PC-3 (cell line): ENCODE data around the gene ARFGAP1. TPM values are rescaled to one million over a fixed set of nuclear protein-coding genes. Genes with fewer than 3 reads are reported as not detected.

Source experiments
- ATAC-seq: fragments of 200-7000 bp; cut with Tn5 transposase; 2 replicates; pipeline ENCODE4 v1.9.1; 2020; ENCODE audit warnings: mild to moderate bottlenecking, moderate library complexity
- BruUV-seq: library from RNA; stranded (reverse); fragments of 400-500 nt; replicated peaks from 2 replicates; lab custom pipeline; 2021; lab: Mats Ljungman, UMichigan
- CTCF ChIA-PET: fragments of 300-600 bp; sonication (Branson Sonifier 250); formaldehyde crosslinking; loops from one replicate; lab custom pipeline; 2022; ENCODE audit warnings: antibody characterized with exemption; lab: Charles Lee
- POLR2A ChIA-PET: fragments of 300-600 bp; sonication (Branson Sonifier 250); formaldehyde crosslinking; loops from one replicate; lab custom pipeline; 2022; ENCODE audit warnings: antibody characterized with exemption; ENCODE audit not compliant: unreplicated experiment; lab: Charles Lee
- DNase-seq: peaks from one replicate; pipeline ENCODE4 v3.0.0-alpha.2; 2015
- H2AFZ ChIP-seq: fragments of 300-600 bp; sonication (generic); 2 replicates; pipeline ENCODE4 v1.6.0; 2016; ENCODE audit warnings: antibody characterized with exemption, low read length
- H3F3A ChIP-seq: fragments of 300-600 bp; sonication (generic); one replicate; pipeline ENCODE4 v1.6.0; 2017; ENCODE audit warnings: antibody characterized with exemption, low read length, control low read depth, mild to moderate bottlenecking; ENCODE audit not compliant: unreplicated experiment
- H3K27ac ChIP-seq: fragments of 300-600 bp; sonication (generic); 2 replicates; pipeline ENCODE4 v1.5.1; 2016; ENCODE audit warnings: mild to moderate bottlenecking, low read length
- H3K27me3 ChIP-seq: fragments of 300-600 bp; sonication (generic); 2 replicates; pipeline ENCODE4 v1.6.1; 2016; ENCODE audit warnings: low read length, mixed read lengths
- H3K36me3 ChIP-seq: fragments of 300-600 bp; sonication (generic); 2 replicates; pipeline ENCODE4 v1.6.1; 2016; ENCODE audit warnings: low read depth, mixed run types, low read length, mixed read lengths
- H3K4me1 ChIP-seq: fragments of 300-600 bp; sonication (generic); 2 replicates; pipeline ENCODE4 v1.5.1; 2016; ENCODE audit warnings: low read length; ENCODE audit not compliant: insufficient read depth
- H3K4me2 ChIP-seq: fragments of 300-600 bp; sonication (generic); 2 replicates; pipeline ENCODE4 v1.6.0; 2016; ENCODE audit warnings: low read length
- H3K4me3 ChIP-seq: fragments of 300-600 bp; sonication (generic); 2 replicates; pipeline ENCODE4 v1.5.1; 2016; ENCODE audit warnings: mild to moderate bottlenecking, low read length, mixed read lengths
- H3K79me2 ChIP-seq: fragments of 300-600 bp; sonication (generic); 2 replicates; pipeline ENCODE4 v1.6.1; 2017; ENCODE audit warnings: low read length, mixed read lengths
- H3K9ac ChIP-seq: fragments of 300-600 bp; sonication (generic); 2 replicates; pipeline ENCODE4 v1.6.0; 2016; ENCODE audit warnings: mild to moderate bottlenecking, low read length
- H3K9me2 ChIP-seq: fragments of 300-600 bp; sonication (generic); replicated peaks from 2 replicates; pipeline ENCODE4 v1.6.1; 2016; ENCODE audit warnings: mixed run types, low read length, mixed read lengths
- H3K9me3 ChIP-seq: fragments of 300-600 bp; sonication (generic); 2 replicates; pipeline ENCODE4 v1.6.1; 2016; ENCODE audit warnings: low read length, mixed read lengths
- H4K20me1 ChIP-seq: fragments of 300-600 bp; sonication (generic); 2 replicates; pipeline ENCODE4 v1.6.1; 2016; ENCODE audit warnings: low read length, mixed read lengths
- CTCF ChIP-seq: fragments of 300-600 bp; sonication (generic); conservative IDR thresholded peaks from 2 replicates; pipeline ENCODE4 v1.5.1; 2017; ENCODE audit warnings: antibody characterized with exemption, low read depth, mild to moderate bottlenecking, low read length
- EZH2 ChIP-seq: fragments of 300-600 bp; sonication (generic); IDR thresholded peaks from one replicate; pipeline ENCODE4 v1.6.1; 2017; ENCODE audit warnings: antibody characterized with exemption, mild to moderate bottlenecking, low read length; ENCODE audit not compliant: unreplicated experiment
- EZH2phosphoT487 ChIP-seq: fragments of 300-600 bp; sonication (generic); IDR thresholded peaks from 2 replicates; pipeline ENCODE4 v1.6.1; 2018; ENCODE audit warnings: mild to moderate bottlenecking, antibody characterized with exemption, low read length, borderline replicate concordance
- intact Hi-C: fragments of 100-400 bp; cut with micrococcal nuclease; formaldehyde crosslinking; loops from 2 replicates; pipeline ENCODE4 v1.9.0; 2023
- total RNA-seq: library from RNA; depleted of rRNA; stranded (reverse); fragments of >200 nt; gene quantifications from 2 replicates; pipeline ENCODE4 v1.2.3, GENCODE V29; 2014

ARFGAP1 gene
- total RNA-seq, 1 experiment from 2014 or later: 75.6 TPM

- no peak overlapping the region for H3K9ac ChIP-seq
- H4K20me1 ChIP-seq: no peaks in the 10 kb centered on the region
- no peaks in the 10 kb centered on the region for H3K36me3 ChIP-seq
- no peak overlapping the region for H3K4me2 ChIP-seq
- H2AFZ ChIP-seq: no peak overlapping the region
- POLR2A ChIA-PET: no interaction called here
- no peak overlapping the region for H3K4me3 ChIP-seq
- H3K79me2 ChIP-seq: no peaks in the 10 kb centered on the region
- H3K27me3 ChIP-seq: peaks cover 39% of the 10 kb centered on the region
- no peak overlapping the region for H3K27ac ChIP-seq
- CTCF ChIA-PET: no interaction called here
- BruUV-seq: no TSS peak
- intact Hi-C loops: no loop called here
- ATAC-seq (no peak), DNase-seq (no peak)
- H3K9me2 ChIP-seq: no peaks in the 10 kb centered on the region
- TF ChIP-seq EZH2phosphoT487 (no peak), EZH2 (no peak), CTCF (no peak)
- no peaks in the 10 kb centered on the region for H3K9me3 ChIP-seq
- no peaks in the 10 kb centered on the region for H3K4me1 ChIP-seq
- no peaks in the 10 kb centered on the region for H3F3A ChIP-seq
Measured at GRCh38 chr20:63256954-63257353, 15.7 kb upstream of the ARFGAP1 start.

- Histone ChIP-seq H3K27me3 (peaks cover 42% of the 10 kb centered on the region), H3K9me3 (no peaks in the 10 kb centered on the region), H3K27ac (no peak overlapping the region), H2AFZ (no peak overlapping the region), H3K36me3 (no peaks in the 10 kb centered on the region), H3K4me1 (no peaks in the 10 kb centered on the region), H4K20me1 (no peaks in the 10 kb centered on the region), H3F3A (no peaks in the 10 kb centered on the region), H3K79me2 (no peaks in the 10 kb centered on the region), H3K4me2 (no peak overlapping the region), H3K4me3 (no peak overlapping the region), H3K9me2 (no peaks in the 10 kb centered on the region), H3K9ac (no peak overlapping the region)
- DNase-seq (no peak), ATAC-seq (no peak)
- BruUV-seq: no TSS peak
- ChIA-PET CTCF (no interaction called here), POLR2A (no interaction called here)
- TF ChIP-seq EZH2 (no peak), CTCF (no peak), EZH2phosphoT487 (no peak)
- intact Hi-C loops: no loop called here
Measured at GRCh38 chr20:63257629-63258028, 15.0 kb upstream of the ARFGAP1 start.

- Histone ChIP-seq H3K4me2 (no peak overlapping the region), H3K9ac (no peak overlapping the region), H3K4me3 (no peak overlapping the region), H3K27ac (no peak overlapping the region), H4K20me1 (no peaks in the 10 kb centered on the region), H3K9me2 (no peaks in the 10 kb centered on the region), H3K9me3 (no peaks in the 10 kb centered on the region), H3K36me3 (no peaks in the 10 kb centered on the region), H2AFZ (no peak overlapping the region), H3K4me1 (no peaks in the 10 kb centered on the region), H3K27me3 (peaks cover 39% of the 10 kb centered on the region), H3K79me2 (no peaks in the 10 kb centered on the region), H3F3A (no peaks in the 10 kb centered on the region)
- ATAC-seq: no peak
- DNase-seq: no peak
- no TSS peak for BruUV-seq
- intact Hi-C loops: no loop called here
- ChIA-PET POLR2A (no interaction called here), CTCF (no interaction called here)
- TF ChIP-seq EZH2: no peak
- TF ChIP-seq CTCF: no peak
- TF ChIP-seq EZH2phosphoT487: no peak
Measured at GRCh38 chr20:63258781-63259180, 13.8 kb upstream of the ARFGAP1 start.
